GM21825 (cell line): ENCODE data around the gene TMEM131.
A peak's percentile ranks its signal among the peaks of the same experiment; 100 is the strongest.
"Not testable (repeated sequence)": the region's sequence is repeated elsewhere in the genome, so short reads cannot be mapped to it uniquely, and the experiment has no call there.

Source experiments
- ATAC-seq: cut with Tn5 transposase; IDR thresholded peaks from one replicate; pipeline ENCODE4 v1.9.1; 2021; ENCODE audit warnings: mild to moderate bottlenecking, moderate library complexity; ENCODE audit not compliant: unreplicated experiment

Gene TMEM131

GRCh38 chr2:97871096-97871780 lies 124.5 kb downstream of the TMEM131 start:
- ATAC-seq: no peak

DNA sequence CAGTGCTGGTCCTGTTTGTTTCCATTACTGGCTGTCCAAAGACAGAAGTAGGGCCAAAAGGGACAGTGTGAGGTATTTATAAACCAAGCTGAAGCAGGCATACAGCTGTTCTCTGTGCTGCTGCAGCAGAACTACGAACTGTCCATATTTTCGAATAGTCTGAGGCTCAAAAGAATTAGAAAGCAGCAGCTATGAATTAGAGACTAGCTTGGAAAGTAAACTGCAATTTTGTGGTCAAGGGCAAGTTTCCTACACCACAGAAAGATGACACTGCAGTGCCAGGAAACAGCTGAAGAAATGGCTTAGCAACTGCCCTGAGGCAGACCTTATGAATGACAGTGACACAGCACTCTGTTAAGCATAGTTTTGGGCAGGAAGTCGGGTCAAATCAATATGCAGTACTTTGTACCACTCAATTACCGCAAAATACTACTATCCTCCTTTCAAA lies 125.3 kb downstream of the TMEM131 start:
- peak; percentile 99 for ATAC-seq

GRCh38 chr2:97869722-97870346 lies 125.9 kb downstream of the TMEM131 start:
- no peak for ATAC-seq

DNA sequence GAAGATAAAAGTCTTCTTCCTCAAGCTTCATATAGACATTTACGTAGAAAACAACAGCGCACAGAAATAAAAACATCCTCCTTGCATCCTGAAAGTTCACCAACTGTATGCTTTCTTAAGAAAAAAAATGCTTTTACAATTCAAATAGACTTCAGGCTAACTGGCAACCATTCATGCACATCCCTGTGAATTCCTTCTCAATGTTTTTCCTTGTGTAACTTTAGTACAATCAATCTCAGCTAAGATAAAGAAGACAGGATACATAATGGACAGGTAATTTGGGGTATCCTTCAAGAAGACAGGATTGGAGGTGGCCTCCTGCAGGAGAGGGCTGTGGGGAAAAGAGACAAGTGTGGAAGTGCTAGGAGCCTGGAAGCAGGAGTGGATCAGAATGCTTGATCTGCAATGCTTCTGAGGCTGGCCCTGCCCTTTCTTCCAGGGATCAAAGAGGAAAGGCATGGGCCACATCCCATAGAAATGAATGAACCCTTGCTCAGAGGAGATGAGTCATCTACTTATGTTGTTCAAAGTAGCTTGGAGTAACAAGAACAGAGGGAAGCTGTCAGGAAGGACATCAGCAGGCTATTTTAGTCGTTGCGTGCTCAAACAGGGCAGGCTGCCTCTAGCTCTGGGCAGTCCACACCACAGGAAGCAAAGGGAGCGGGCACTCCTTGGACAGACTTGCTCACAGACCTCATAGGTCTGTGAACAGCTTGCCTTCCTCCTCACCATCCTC lies 126.6 kb downstream of the TMEM131 start:
- no peak for ATAC-seq

GRCh38 chr2:97863829-97864228 lies 131.9 kb downstream of the TMEM131 start:
- ATAC-seq: no peak

DNA sequence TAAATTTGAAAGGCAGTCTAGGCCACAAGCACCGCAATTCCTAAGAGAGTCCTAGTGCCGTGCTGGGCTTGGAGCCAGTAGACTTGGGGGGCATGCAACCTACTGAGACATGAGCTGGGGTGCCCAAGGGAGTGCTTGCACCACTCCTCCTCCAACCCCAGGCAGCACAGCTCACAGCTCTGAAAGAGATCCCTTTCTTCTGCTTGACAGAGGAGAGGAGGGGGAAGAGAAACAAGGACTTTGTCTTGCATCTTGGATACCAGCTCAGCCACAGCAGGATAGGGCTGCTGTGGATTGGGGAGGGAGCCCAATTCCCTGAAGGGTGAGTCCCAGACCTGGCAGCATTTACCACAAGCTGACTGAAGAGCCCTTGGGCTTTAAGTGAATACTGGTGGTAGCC lies 134.6 kb downstream of the TMEM131 start:
- ATAC-seq: no peak

DNA sequence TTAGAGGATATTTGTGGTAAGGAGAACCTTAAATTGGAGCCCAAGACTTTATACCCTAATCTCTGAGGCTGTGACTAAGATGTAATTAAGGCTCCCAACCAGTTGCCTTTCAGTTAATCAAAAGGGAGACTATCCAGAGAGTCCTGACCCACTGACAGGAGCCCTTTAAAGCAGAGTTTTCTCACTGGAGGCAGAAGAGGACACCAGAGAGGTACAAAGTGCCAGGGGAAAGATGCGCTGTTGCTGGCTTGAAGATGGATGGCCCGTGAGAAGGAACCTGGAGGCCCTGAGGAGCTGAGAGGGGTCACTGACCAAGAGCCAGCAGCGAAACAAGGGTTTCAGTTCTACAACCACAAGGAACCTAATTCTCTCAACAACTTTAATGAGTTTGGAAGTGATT lies 137.3 kb downstream of the TMEM131 start:
- ATAC-seq: no peak

- ATAC-seq: no peak
Measured at GRCh38 chr2:97857553-97857952, 138.2 kb downstream of the TMEM131 start.

DNA sequence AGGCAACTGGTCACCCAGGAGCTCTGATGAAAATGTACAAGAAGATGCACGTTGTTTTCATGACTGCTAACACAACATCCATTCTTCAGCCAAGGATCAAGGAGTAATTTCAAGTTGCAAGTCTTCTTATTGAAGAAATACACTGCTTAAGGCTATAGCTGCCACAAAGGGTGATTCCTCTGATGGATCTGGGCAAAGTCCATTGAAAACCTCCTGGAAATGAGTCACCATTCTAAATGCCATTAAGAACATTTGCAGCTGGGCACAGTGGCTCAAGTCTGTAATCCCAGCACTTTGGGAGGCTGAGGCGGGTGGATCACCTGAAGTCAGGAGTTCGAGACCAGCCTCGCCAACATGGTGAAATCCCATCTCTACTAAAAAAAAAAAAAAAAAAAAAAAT lies 142.7 kb downstream of the TMEM131 start:
- ATAC-seq: not testable (repeated sequence)

GRCh38 chr2:97851172-97851571 lies 144.6 kb downstream of the TMEM131 start:
- ATAC-seq: no peak

DNA sequence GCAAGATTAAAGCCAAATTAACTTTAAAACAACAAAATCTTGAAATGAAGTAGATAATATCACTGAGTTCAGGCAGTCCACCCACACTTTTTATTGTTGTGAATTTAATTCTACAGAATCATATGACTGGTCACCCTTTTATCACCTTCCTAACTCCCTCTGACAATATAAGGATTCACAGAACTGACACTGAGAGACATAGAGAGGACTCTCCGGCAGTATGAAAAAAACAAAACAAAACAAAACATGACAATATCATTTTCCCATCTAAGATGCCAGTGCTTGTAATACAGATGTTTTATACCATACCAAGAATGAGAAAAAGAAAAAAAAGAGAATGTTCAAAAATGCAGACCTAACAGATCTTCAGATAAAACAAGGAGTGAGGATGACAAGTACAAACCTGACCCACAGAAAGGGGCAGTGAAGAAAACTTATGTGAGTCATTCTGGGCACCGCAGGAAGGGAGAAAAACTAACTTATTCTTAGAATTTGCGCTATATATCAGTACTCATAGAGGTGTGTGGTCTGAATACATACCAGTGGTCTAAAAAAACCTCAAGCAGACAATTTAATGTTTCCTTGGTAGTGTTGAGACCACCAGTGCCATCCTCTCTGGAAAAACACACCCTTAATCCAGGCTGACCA lies 145.7 kb downstream of the TMEM131 start:
- ATAC-seq: no peak

DNA sequence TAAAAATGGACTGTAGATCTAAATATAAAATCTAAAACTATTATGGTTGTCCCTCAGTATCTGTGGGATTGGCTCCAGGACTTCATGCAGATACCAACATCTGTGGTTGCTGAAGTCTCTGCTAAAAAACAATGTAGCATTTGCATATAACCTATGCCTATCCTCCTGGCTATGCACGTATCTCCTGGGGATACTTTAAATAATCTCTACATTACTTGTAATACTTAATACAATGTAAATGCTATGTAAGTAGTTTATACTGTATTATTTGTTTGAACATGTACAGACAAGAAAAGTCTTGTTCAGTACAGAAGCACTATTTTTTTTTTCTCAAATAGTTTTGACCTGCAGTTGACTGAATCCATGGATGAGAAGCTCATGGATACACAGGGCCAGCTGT lies 147.4 kb downstream of the TMEM131 start:
- no peak for ATAC-seq

GRCh38 chr2:97846716-97847115 lies 149.0 kb downstream of the TMEM131 start:
- ATAC-seq: not testable (repeated sequence)

DNA sequence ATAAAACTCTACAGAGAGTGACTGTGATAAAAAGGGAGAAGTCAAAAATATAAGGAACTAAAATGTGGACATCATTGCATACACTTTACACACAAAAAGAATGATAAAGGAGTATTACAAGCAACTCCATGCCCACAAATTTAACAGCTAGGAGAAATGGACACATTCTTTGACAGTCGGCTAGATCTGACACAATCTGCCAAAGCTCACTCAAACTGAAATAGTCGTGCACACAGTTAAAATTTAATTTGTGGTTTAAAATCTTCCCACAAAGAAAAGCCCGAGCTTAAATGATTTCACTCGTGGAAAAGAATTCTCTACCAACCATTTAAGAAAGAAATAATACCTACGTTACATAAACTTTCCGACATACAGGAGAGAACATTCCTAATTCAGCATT lies 149.9 kb downstream of the TMEM131 start:
- no peak for ATAC-seq

GRCh38 chr2:97845133-97845532 lies 150.6 kb downstream of the TMEM131 start:
- no peak for ATAC-seq

DNA sequence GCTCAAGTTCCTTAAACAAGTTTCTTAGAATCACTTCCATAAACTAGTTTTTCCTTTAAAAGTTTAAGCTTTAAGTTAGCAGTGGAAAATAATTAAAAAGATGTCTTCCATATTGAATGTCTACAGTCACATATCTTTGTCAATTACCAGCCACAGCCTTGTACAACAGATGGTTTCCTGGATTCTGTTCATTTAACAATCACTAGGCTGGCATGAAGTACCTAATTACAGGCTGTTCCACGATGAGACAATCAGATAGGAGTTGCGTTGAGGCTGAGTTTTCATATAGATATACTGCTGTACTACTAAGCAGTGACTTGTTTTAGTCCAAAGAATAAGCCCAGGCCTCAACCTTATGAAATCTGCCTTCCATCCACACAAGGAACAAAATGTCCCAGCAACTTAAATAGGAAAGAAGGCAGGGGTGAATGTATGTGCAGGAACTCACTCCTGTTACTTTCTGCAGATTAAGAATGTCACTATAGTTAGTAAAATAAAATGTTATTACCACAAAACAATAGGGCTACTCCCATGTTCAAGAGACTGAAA lies 151.4 kb downstream of the TMEM131 start:
- ATAC-seq: no peak

DNA sequence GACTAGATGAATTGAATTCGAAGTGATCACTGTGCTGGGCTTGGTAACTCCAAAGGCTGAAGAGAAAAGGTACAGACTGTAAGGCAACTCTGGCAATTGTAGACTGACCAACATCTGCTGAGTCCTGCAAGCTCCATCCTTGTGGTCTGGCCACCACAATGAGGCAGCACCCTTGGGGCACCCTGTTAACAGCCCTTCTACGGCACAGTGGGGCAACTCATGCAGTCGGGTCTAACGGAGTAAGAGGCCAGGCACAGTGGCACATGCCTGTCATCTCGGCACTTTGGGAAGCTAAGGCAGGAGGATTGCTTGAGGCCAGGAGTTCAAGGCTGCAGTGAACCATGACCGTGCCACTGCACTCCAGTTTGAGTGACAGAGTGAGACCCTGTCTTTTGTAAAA lies 155.6 kb downstream of the TMEM131 start:
- no peak for ATAC-seq

GRCh38 chr2:97834610-97835009 lies 161.1 kb downstream of the TMEM131 start:
- ATAC-seq: no peak

- no peak for ATAC-seq
Measured at GRCh38 chr2:97831121-97831520, 164.6 kb downstream of the TMEM131 start.

DNA sequence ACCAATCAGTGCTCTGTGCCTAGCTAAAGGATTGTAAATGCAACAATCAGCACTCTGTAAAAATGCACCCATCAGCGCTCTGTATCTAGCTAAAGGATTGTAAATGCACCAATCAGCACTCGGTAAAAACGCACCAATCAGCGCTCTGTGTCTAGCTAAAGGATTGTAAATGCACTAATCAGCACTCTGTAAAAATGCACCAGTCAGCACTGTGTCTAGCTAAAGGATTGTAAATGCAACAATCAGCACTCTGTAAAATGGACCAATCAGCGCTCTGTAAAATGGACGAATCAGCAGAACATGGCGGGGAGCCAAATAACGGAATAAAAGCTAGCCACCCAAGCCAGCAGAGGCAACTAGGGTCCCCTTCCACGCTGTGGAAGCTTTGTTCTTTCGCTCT lies 166.5 kb downstream of the TMEM131 start:
- ATAC-seq: not testable (repeated sequence)

- not testable (repeated sequence) for ATAC-seq
Measured at GRCh38 chr2:97827013-97827412, 168.7 kb downstream of the TMEM131 start.
